ENCODE results near the gene AMD1.
"Not testable (repeated sequence)": the region's sequence is repeated elsewhere in the genome, so short reads cannot be mapped to it uniquely, and the experiment has no call there.

Gene AMD1

GRCh38 chr6:110878751-110879522, 4.4 kb downstream of the AMD1 start:
- DNase-seq = no peak

GRCh38 chr6:110880651-110881050, 6.1 kb downstream of the AMD1 start:
- DNase-seq = no peak

GRCh38 chr6:110881546-110882273, 7.1 kb downstream of the AMD1 start:
- DNase-seq = no peak

GRCh38 chr6:110882274-110882619, 7.7 kb downstream of the AMD1 start:
- DNase-seq = no peak

- DNase-seq = no peak
Observed at GRCh38 chr6:110882824-110883554, 8.4 kb downstream of the AMD1 start.

- DNase-seq = no peak
Observed at GRCh38 chr6:110884321-110884720, 9.7 kb downstream of the AMD1 start.

GRCh38 chr6:110885526-110885925, 10.9 kb downstream of the AMD1 start:
- DNase-seq = no peak

GRCh38 chr6:110886555-110887167, 12.1 kb downstream of the AMD1 start:
- no peak for DNase-seq

- no peak for DNase-seq
Observed at GRCh38 chr6:110890288-110890687, 15.7 kb downstream of the AMD1 start.

GRCh38 chr6:110895907-110896608, 21.5 kb downstream of the AMD1 start:
- no peak for DNase-seq

GRCh38 chr6:110897433-110897832, 22.8 kb downstream of the AMD1 start:
- no peak for DNase-seq

GRCh38 chr6:110898111-110898510, 23.5 kb downstream of the AMD1 start:
- DNase-seq = no peak

- no peak for DNase-seq
Observed at GRCh38 chr6:110900028-110900598, 25.5 kb downstream of the AMD1 start.

- DNase-seq = not testable (repeated sequence)
Observed at GRCh38 chr6:110901601-110902000, 27.0 kb downstream of the AMD1 start.

GRCh38 chr6:110902091-110902490, 27.5 kb downstream of the AMD1 start:
- no peak for DNase-seq

- not testable (repeated sequence) for DNase-seq
Observed at GRCh38 chr6:110906273-110906672, 31.7 kb downstream of the AMD1 start.

- DNase-seq = no peak
Observed at GRCh38 chr6:110930781-110931180, 56.2 kb downstream of the AMD1 start.

- DNase-seq = no peak
Observed at GRCh38 chr6:110933912-110934311, 59.3 kb downstream of the AMD1 start.

GRCh38 chr6:110934381-110934898, 59.9 kb downstream of the AMD1 start:
- no peak for DNase-seq

- no peak for DNase-seq
Observed at GRCh38 chr6:110935171-110935570, 60.6 kb downstream of the AMD1 start.

GRCh38 chr6:110938171-110938570, 63.6 kb downstream of the AMD1 start:
- no peak for DNase-seq

Measured in NCI-H187 (cell line).